ENCODE results near the gene AGMO.

DNA sequence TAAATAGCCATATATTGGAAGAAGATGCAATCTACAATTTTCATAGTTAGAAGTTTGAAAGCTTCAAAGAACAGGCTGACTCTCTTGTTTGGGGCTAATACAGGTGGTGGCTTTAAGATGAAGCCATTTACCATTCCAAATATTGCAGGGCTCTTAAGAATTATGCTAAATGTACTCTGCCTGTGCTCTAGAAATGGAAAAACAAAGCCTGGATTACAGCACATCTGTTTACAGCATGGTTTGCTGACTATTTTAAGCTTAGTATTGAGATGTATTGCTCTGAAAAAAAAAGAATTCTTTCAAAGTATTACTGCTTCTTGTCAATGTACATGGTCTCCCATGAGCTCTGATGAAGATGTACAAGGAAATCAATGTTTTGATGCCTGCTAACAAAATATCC lies 34.2 kb downstream of the AGMO start:
- TF ChIP-seq, protein P1, sequence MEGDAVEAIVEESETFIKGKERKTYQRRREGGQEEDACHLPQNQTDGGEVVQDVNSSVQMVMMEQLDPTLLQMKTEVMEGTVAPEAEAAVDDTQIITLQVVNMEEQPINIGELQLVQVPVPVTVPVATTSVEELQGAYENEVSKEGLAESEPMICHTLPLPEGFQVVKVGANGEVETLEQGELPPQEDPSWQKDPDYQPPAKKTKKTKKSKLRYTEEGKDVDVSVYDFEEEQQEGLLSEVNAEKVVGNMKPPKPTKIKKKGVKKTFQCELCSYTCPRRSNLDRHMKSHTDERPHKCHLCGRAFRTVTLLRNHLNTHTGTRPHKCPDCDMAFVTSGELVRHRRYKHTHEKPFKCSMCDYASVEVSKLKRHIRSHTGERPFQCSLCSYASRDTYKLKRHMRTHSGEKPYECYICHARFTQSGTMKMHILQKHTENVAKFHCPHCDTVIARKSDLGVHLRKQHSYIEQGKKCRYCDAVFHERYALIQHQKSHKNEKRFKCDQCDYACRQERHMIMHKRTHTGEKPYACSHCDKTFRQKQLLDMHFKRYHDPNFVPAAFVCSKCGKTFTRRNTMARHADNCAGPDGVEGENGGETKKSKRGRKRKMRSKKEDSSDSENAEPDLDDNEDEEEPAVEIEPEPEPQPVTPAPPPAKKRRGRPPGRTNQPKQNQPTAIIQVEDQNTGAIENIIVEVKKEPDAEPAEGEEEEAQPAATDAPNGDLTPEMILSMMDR (conservative IDR thresholded peaks at IDR 0.05 in 1 of 2, IDR thresholded peaks at IDR 0.05 in 1 of 2; ENCODE audit: low read depth in 1 of 2, low read length in 2 of 2), result no peak
- no peak for TF ChIP-seq EZH2 (IDR thresholded peaks at IDR 0.05; ENCODE audit: low read length, missing control alignments)
